Measurements from ENCODE around the gene INPP5B. TPM values are rescaled to one million over a fixed set of nuclear protein-coding genes. Genes with fewer than 3 reads are reported as not detected.

INPP5B gene
- polyA plus RNA-seq, 3 donors from 2014 or later, result 11.1 to 28.0 (median 13.6) TPM

GRCh38 chr1:37822906-37823815 is 123.7 kb downstream of the INPP5B start:
- DNase-seq, result peak; percentile 33 to 59 (median 46)
- Mint-ChIP-seq H3K4me1 (peaks cover 15 to 22% of the 10 kb centered on the region in 2 donors), H3K27ac (peak overlapping the region; percentile 48 to 92 (median 86)), H3K4me3 (peak overlapping the region in 1 of 5 donors; percentile 3), H3K9me3 (no peaks in the 10 kb centered on the region), H3K36me3 (peaks cover 5 to 33% (median 10%) of the 10 kb centered on the region in 3 donors), H3K27me3 (ENCODE audit: low read depth in 3 of 3) (no peaks in the 10 kb centered on the region)

- Mint-ChIP-seq H3K4me3 (no peak overlapping the region), H3K36me3 (peaks cover 5 to 28% (median 10%) of the 10 kb centered on the region in 3 donors), H3K4me1 (peaks cover 15 to 22% of the 10 kb centered on the region in 2 donors), H3K27ac (peak overlapping the region in 2 of 6 donors; percentile 48 to 89), H3K9me3 (no peaks in the 10 kb centered on the region), H3K27me3 (ENCODE audit: low read depth in 3 of 3) (peaks cover 0 to 1% (median 1%) of the 10 kb centered on the region in 3 donors)
- no peak for DNase-seq
These were observed 125.4 kb downstream of the INPP5B start for GRCh38 chr1:37821481-37821880.

DNA sequence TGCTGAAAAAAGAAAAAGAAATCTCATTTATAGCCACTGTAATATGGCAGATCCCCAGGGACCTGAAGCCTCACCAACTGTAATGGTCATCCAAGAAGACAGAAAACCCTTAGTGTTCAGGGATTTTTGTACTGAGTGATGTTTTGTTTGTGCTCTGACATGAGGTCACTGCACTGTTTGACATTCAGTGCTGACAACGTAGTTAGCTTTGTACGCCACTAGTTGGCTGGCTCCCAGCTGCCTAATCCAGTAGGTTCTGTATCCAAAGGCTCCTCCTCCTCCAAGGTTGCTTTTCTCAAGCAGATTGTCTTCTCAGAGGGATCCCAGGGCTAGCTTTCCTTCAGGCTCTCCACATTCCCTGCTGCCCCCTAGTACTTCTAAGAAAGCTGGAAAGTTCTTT is 129.4 kb downstream of the INPP5B start:
- H3K4me1 Mint-ChIP-seq, result peaks cover 6 to 9% of the 10 kb centered on the region in 2 donors

GRCh38 chr1:37814252-37814651 is 132.6 kb downstream of the INPP5B start:
- peaks cover 8 to 11% of the 10 kb centered on the region in 2 donors for H3K4me1 Mint-ChIP-seq
- peaks cover 0 to 9% (median 0%) of the 10 kb centered on the region in 3 donors for H3K36me3 Mint-ChIP-seq
- no peaks in the 10 kb centered on the region for H3K9me3 Mint-ChIP-seq
- H3K27me3 Mint-ChIP-seq (ENCODE audit: low read depth in 3 of 3), result peaks cover 0 to 3% (median 1%) of the 10 kb centered on the region in 3 donors
- no peak overlapping the region for H3K4me3 Mint-ChIP-seq
- peak overlapping the region in 1 of 6 donors; percentile 29 for H3K27ac Mint-ChIP-seq
- DNase-seq, result no peak

More for the DNA sequence above, 129.4 kb downstream of the INPP5B start:
- H3K27me3 Mint-ChIP-seq (ENCODE audit: low read depth in 3 of 3), result peaks cover 0 to 3% (median 1%) of the 10 kb centered on the region in 3 donors
- H3K36me3 Mint-ChIP-seq, result peaks cover 5 to 27% (median 10%) of the 10 kb centered on the region in 3 donors
- no peak overlapping the region for H3K4me3 Mint-ChIP-seq
- no peak overlapping the region for H3K27ac Mint-ChIP-seq
- DNase-seq, result no peak
- H3K9me3 Mint-ChIP-seq, result no peaks in the 10 kb centered on the region

GRCh38 chr1:37813529-37814145 is 133.2 kb downstream of the INPP5B start:
- H3K27me3 Mint-ChIP-seq (ENCODE audit: low read depth in 3 of 3), result peaks cover 0 to 3% (median 3%) of the 10 kb centered on the region in 3 donors

GRCh38 chr1:37811027-37811655 is 135.7 kb downstream of the INPP5B start:
- Mint-ChIP-seq H3K27ac (peak overlapping the region in 5 of 6 donors; percentile 5 to 76 (median 53)), H3K4me1 (peaks cover 26 to 28% of the 10 kb centered on the region in 2 donors), H3K9me3 (no peaks in the 10 kb centered on the region), H3K27me3 (ENCODE audit: low read depth in 3 of 3) (peaks cover 0 to 4% (median 4%) of the 10 kb centered on the region in 3 donors), H3K36me3 (peaks cover 0 to 9% (median 0%) of the 10 kb centered on the region in 3 donors), H3K4me3 (no peak overlapping the region)
- peak; percentile 45 to 60 (median 57) for DNase-seq

More at GRCh38 chr1:37813529-37814145, 133.2 kb downstream of the INPP5B start:
- peak overlapping the region in 2 of 6 donors; percentile 34 to 49 for H3K27ac Mint-ChIP-seq
- no peak for DNase-seq
- H3K36me3 Mint-ChIP-seq, result peaks cover 0 to 9% (median 0%) of the 10 kb centered on the region in 3 donors
- no peak overlapping the region for H3K4me3 Mint-ChIP-seq
- H3K4me1 Mint-ChIP-seq, result peaks cover 14 to 17% of the 10 kb centered on the region in 2 donors
- no peaks in the 10 kb centered on the region for H3K9me3 Mint-ChIP-seq

Other genes with a start within 250 kb of the INPP5B start
- not detected for gene EPHA10, start 181.9 kb downstream of the INPP5B start, polyA plus RNA-seq
- gene MANEAL, start 153.2 kb downstream of the INPP5B start, polyA plus RNA-seq, result 1 to 10 TPM; 1.5 to 2.2 (median 1.7) TPM
- gene C1orf122, start 139.3 kb downstream of the INPP5B start, polyA plus RNA-seq, result 10 to 100 TPM; 33.9 to 58.9 (median 39.3) TPM
- gene YRDC, start 138.8 kb downstream of the INPP5B start, polyA plus RNA-seq, result 10 to 100 TPM; 17.7 to 44.1 (median 41.3) TPM
- gene MTF1, start 87.5 kb downstream of the INPP5B start, polyA plus RNA-seq, result 10 to 100 TPM in 2 of 3 donors, 1 to 10 TPM in 1; 7.7 to 19.0 (median 14.5) TPM
- gene SF3A3, start 43.0 kb upstream of the INPP5B start, polyA plus RNA-seq, result 10 to 100 TPM; 62.3 to 81.7 (median 70.9) TPM
- 100 to 1,000 TPM in 1 of 3 donors, 10 to 100 TPM in 2; 36.8 to 121 (median 74.1) TPM for gene FHL3, start 58.5 kb upstream of the INPP5B start, polyA plus RNA-seq
- gene UTP11, start 65.7 kb upstream of the INPP5B start, polyA plus RNA-seq, result 10 to 100 TPM; 22.6 to 32.7 (median 30.4) TPM
- under 1 TPM in 2 of 3 donors, not detected in 1; 0.14 to 0.43 TPM for gene POU3F1, start 99.7 kb upstream of the INPP5B start, polyA plus RNA-seq